ENCODE measurements around the gene DUOXA1. TPM values are rescaled to one million over a fixed set of nuclear protein-coding genes. Genes with fewer than 3 reads are reported as not detected.

DUOXA1 gene
- total and polyA plus RNA-seq, 2 of the 4 experiments (the other 2 are of a cell fraction), result 0.02 TPM; not detected in 1

- POLR2A ChIA-PET (ENCODE audit: unreplicated experiment), result no interaction called here
- no peak overlapping the region for H3K4ac ChIP-seq (ENCODE audit: low read depth, low read length)
Observed at GRCh38 chr15:45132844-45133560, 3.3 kb upstream of the DUOXA1 start.

More at GRCh38 chr15:45132844-45133560, 3.3 kb upstream of the DUOXA1 start:
- no peak overlapping the region for H3K18ac ChIP-seq (ENCODE audit: low read depth, low read length)
- no peak overlapping the region for H3K4me3 ChIP-seq (ENCODE audit: insufficient read depth, low read depth, low read length)
- H3K27ac ChIP-seq (ENCODE audit: insufficient read depth, low read length), result no peak overlapping the region
- no peak overlapping the region for H3K23ac ChIP-seq (ENCODE audit: low read depth, low read length)
- H3K79me1 ChIP-seq (ENCODE audit: low read depth in 1 of 2, low read length in 2 of 2), result no peaks in the 10 kb centered on the region
- no peak overlapping the region for H4K91ac ChIP-seq (ENCODE audit: insufficient read depth, low read depth, low read length)
- no peak for DNase-seq
- no peak overlapping the region for H4K5ac ChIP-seq (ENCODE audit: low read depth, low read length)
- no peaks in the 10 kb centered on the region for H3K36me3 ChIP-seq (ENCODE audit: control insufficient read depth, insufficient read depth, low read length)
- in situ Hi-C loops (cut with MboI; ENCODE audit: low sequenced_read_pairs), result no loop called here
- no peak overlapping the region for H2AK5ac ChIP-seq (ENCODE audit: low read depth, low read length)
- no peak for ATAC-seq (ENCODE audit: low read depth)
- H3K14ac ChIP-seq (replicated peaks; ENCODE audit: low read depth, low read length), result no peak overlapping the region
- H2BK120ac ChIP-seq (ENCODE audit: low read depth, low read length), result no peak overlapping the region
- H3K9ac ChIP-seq (ENCODE audit: low read depth, low read length), result no peak overlapping the region
- dilution Hi-C loops (cut with HindIII; ENCODE audit: low sequenced_read_pairs, unreplicated experiment), result no loop called here
- TF ChIP-seq RFX5 (IDR thresholded peaks at IDR 0.05; ENCODE audit: low read depth, low read length) (no peak), MXI1 (IDR thresholded peaks at IDR 0.05; ENCODE audit: borderline replicate concordance, low read depth, low read length) (no peak), CEBPB (IDR thresholded peaks at IDR 0.05; ENCODE audit: low read depth, low read length) (no peak), RCOR1 (IDR thresholded peaks at IDR 0.05; ENCODE audit: insufficient replicate concordance, low read length) (no peak)
- no peak overlapping the region for H3K4me2 ChIP-seq (ENCODE audit: low read depth, low read length)
- H2BK5ac ChIP-seq (ENCODE audit: low read depth, low read length, poor library complexity, severe bottlenecking), result no peak overlapping the region
- H3K27me3 ChIP-seq (ENCODE audit: control insufficient read depth, insufficient read depth, low read length), result peaks cover 85% of the 10 kb centered on the region
- peaks cover 3% of the 10 kb centered on the region; the same call in 1 of the 2 replicates for H3K9me3 ChIP-seq (ENCODE audit: control insufficient read depth, insufficient read depth, low read length)
- H4K20me1 ChIP-seq (ENCODE audit: insufficient read depth, low read length), result no peaks in the 10 kb centered on the region
- no peak overlapping the region for H4K8ac ChIP-seq (ENCODE audit: low read depth in 2 of 2, low read length in 2 of 2)
- no TSS peak for BruUV-seq (replicated peaks)
- no CpG with 5 or more reads among the region's 3 CpGs for WGBS, 2 experiments (ENCODE audit: extremely low coverage in 2 of 2, insufficient read length in 1 of 2)
- H3K4me1 ChIP-seq (ENCODE audit: control insufficient read depth, insufficient read depth, low read length), result no peaks in the 10 kb centered on the region; the same call in 1 of the 2 replicates
- no peaks in the 10 kb centered on the region for H3K9me1 ChIP-seq (ENCODE audit: insufficient read depth, low read length)
- CTCF ChIA-PET, result interaction anchor here (1.9 kb wide), 1 partner anchor 15 kb away, joined by 11 read pairs; no protein-coding TSS in a partner anchor
- no peak overlapping the region for H3K56ac ChIP-seq (ENCODE audit: extremely low read depth, insufficient read depth, low read length)
- intact Hi-C loops (cut with micrococcal nuclease), result no loop called here
- no peak overlapping the region for H2AK9ac ChIP-seq (replicated peaks; ENCODE audit: low read depth, low read length, poor library complexity)
- H2BK20ac ChIP-seq (ENCODE audit: low read depth, low read length), result no peak overlapping the region
- no peak overlapping the region for H2AFZ ChIP-seq (replicated peaks; ENCODE audit: low read length, poor library complexity)
- H2BK15ac ChIP-seq (ENCODE audit: low read depth, low read length), result no peak overlapping the region

Measured in IMR-90 (cell line).